HG03060 (cell line): ENCODE results near the gene SGPP1.
"Not testable (repeated sequence)": the region's sequence is repeated elsewhere in the genome, so short reads cannot be mapped to it uniquely, and the experiment has no call there.

ENCODE experiments used
- ATAC-seq: cut with Tn5 transposase; IDR thresholded peaks from one replicate; pipeline ENCODE4 v1.9.1; 2021; ENCODE audit warnings: low read depth, moderate number of reproducible peaks; ENCODE audit not compliant: unreplicated experiment

SGPP1 gene

GRCh38 chr14:63677891-63678379 is 49.9 kb downstream of the SGPP1 start:
- no peak for ATAC-seq

GRCh38 chr14:63676615-63677014 is 51.2 kb downstream of the SGPP1 start:
- no peak for ATAC-seq

- no peak for ATAC-seq
Measured at GRCh38 chr14:63673886-63674497, 53.9 kb downstream of the SGPP1 start.

- ATAC-seq: no peak
Measured at GRCh38 chr14:63673255-63673654, 54.6 kb downstream of the SGPP1 start.

- peak; percentile 67 for ATAC-seq
Measured at GRCh38 chr14:63672417-63673180, 55.3 kb downstream of the SGPP1 start.

GRCh38 chr14:63671987-63672386 is 55.9 kb downstream of the SGPP1 start:
- ATAC-seq: no peak

- ATAC-seq: no peak
Measured at GRCh38 chr14:63670692-63671091, 57.2 kb downstream of the SGPP1 start.

- no peak for ATAC-seq
Measured at GRCh38 chr14:63666335-63666734, 61.5 kb downstream of the SGPP1 start.

GRCh38 chr14:63663428-63664341 is 64.2 kb downstream of the SGPP1 start:
- ATAC-seq: no peak

GRCh38 chr14:63662776-63663175 is 65.1 kb downstream of the SGPP1 start:
- ATAC-seq: no peak

GRCh38 chr14:63661881-63662280 is 66.0 kb downstream of the SGPP1 start:
- ATAC-seq: not testable (repeated sequence)

GRCh38 chr14:63659726-63660125 is 68.1 kb downstream of the SGPP1 start:
- ATAC-seq: no peak

- ATAC-seq: no peak
Measured at GRCh38 chr14:63656194-63656593, 71.7 kb downstream of the SGPP1 start.

GRCh38 chr14:63654936-63655335 is 72.9 kb downstream of the SGPP1 start:
- ATAC-seq: no peak

- no peak for ATAC-seq
Measured at GRCh38 chr14:63654346-63654745, 73.5 kb downstream of the SGPP1 start.

GRCh38 chr14:63652406-63652805 is 75.5 kb downstream of the SGPP1 start:
- no peak for ATAC-seq

GRCh38 chr14:63650256-63650952 is 77.5 kb downstream of the SGPP1 start:
- ATAC-seq: no peak

GRCh38 chr14:63647696-63648410 is 80.0 kb downstream of the SGPP1 start:
- no peak for ATAC-seq

- ATAC-seq: no peak
Measured at GRCh38 chr14:63644741-63645140, 83.1 kb downstream of the SGPP1 start.
